ENCODE results near the gene FIGNL1. TPM values are rescaled to one million over a fixed set of nuclear protein-coding genes. Genes with fewer than 3 reads are reported as not detected.

The FIGNL1 gene
- total RNA-seq, 1 experiment from 2014 or later = 28.0 TPM

DNA sequence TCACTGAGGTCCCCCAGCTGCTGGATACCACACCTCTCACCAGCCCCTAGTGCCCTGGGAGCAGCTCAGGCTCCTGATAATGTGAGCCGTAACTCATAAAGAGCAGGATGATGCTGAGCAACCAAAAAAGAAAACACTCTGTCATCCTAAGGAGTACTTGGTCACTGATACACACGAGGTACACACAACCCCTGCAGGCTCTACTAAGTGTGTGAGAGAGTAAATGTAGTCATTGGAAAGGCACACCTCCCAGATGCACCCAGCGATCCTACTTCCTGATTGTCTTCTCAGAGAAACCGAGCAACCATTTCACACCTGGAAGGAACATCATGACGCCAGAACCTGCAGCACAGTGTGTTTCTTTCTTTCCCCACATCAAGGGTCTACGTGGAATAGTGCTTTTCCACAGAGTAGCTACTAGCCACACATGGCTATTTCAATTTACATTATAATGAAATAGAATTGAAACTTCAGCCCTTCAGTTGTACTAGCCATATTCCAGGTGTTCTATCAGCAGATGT is 34.2 kb downstream of the FIGNL1 start:
- BruUV-seq (replicated peaks) = no TSS peak
- no peak overlapping the region for H3K27ac ChIP-seq (ENCODE audit: low read length)
- in situ Hi-C loops (cut with HindIII; ENCODE audit: low pct_unique_long_range_greater_than_20kb, low sequenced_read_pairs) (no loop called here), intact Hi-C loops (cut with micrococcal nuclease; ENCODE audit: unreplicated experiment) (no loop called here)
- no peaks in the 10 kb centered on the region for H3K36me3 ChIP-seq (ENCODE audit: control insufficient read depth, insufficient read depth, low read length)
- H3K4me1 ChIP-seq (ENCODE audit: control insufficient read depth, insufficient read depth, low read length) = no peaks in the 10 kb centered on the region
- H3K4me3 ChIP-seq (ENCODE audit: low read depth in 2 of 2, low read length in 2 of 2) = no peak overlapping the region
- no peaks in the 10 kb centered on the region for H3K27me3 ChIP-seq (ENCODE audit: control insufficient read depth, insufficient read depth, low read length)
- H3K9me3 ChIP-seq (ENCODE audit: control insufficient read depth, insufficient read depth, low read depth, low read length) = no peaks in the 10 kb centered on the region
- no peak for ATAC-seq
- ChIA-PET CTCF (interaction anchor here (0.5 to 0.6 kb wide), 2 partner anchors 211 kb away, joined by 3 to 4 read pairs; no protein-coding TSS in a partner anchor), POLR2A (no interaction called here)
- no peak for DNase-seq (ENCODE audit: low read depth, low spot score)
- no peak for TF ChIP-seq POLR2AphosphoS5 (IDR thresholded peaks at IDR 0.05; ENCODE audit: low read depth, low read length)
- TF ChIP-seq TCF7L2 (IDR thresholded peaks at IDR 0.05; ENCODE audit: low read depth, low read length) = no peak
- no peak for TF ChIP-seq SIN3A (IDR thresholded peaks at IDR 0.05; ENCODE audit: borderline replicate concordance, insufficient read depth, low read depth, low read length)
- TF ChIP-seq, protein P1, sequence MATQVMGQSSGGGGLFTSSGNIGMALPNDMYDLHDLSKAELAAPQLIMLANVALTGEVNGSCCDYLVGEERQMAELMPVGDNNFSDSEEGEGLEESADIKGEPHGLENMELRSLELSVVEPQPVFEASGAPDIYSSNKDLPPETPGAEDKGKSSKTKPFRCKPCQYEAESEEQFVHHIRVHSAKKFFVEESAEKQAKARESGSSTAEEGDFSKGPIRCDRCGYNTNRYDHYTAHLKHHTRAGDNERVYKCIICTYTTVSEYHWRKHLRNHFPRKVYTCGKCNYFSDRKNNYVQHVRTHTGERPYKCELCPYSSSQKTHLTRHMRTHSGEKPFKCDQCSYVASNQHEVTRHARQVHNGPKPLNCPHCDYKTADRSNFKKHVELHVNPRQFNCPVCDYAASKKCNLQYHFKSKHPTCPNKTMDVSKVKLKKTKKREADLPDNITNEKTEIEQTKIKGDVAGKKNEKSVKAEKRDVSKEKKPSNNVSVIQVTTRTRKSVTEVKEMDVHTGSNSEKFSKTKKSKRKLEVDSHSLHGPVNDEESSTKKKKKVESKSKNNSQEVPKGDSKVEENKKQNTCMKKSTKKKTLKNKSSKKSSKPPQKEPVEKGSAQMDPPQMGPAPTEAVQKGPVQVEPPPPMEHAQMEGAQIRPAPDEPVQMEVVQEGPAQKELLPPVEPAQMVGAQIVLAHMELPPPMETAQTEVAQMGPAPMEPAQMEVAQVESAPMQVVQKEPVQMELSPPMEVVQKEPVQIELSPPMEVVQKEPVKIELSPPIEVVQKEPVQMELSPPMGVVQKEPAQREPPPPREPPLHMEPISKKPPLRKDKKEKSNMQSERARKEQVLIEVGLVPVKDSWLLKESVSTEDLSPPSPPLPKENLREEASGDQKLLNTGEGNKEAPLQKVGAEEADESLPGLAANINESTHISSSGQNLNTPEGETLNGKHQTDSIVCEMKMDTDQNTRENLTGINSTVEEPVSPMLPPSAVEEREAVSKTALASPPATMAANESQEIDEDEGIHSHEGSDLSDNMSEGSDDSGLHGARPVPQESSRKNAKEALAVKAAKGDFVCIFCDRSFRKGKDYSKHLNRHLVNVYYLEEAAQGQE (IDR thresholded peaks at IDR 0.05; ENCODE audit: insufficient read depth in 1 of 2, low read depth in 2 of 2, low read length in 1 of 2) = no peak
- TF ChIP-seq, protein P2, sequence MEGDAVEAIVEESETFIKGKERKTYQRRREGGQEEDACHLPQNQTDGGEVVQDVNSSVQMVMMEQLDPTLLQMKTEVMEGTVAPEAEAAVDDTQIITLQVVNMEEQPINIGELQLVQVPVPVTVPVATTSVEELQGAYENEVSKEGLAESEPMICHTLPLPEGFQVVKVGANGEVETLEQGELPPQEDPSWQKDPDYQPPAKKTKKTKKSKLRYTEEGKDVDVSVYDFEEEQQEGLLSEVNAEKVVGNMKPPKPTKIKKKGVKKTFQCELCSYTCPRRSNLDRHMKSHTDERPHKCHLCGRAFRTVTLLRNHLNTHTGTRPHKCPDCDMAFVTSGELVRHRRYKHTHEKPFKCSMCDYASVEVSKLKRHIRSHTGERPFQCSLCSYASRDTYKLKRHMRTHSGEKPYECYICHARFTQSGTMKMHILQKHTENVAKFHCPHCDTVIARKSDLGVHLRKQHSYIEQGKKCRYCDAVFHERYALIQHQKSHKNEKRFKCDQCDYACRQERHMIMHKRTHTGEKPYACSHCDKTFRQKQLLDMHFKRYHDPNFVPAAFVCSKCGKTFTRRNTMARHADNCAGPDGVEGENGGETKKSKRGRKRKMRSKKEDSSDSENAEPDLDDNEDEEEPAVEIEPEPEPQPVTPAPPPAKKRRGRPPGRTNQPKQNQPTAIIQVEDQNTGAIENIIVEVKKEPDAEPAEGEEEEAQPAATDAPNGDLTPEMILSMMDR (IDR thresholded peaks at IDR 0.05) = no peak

DNA sequence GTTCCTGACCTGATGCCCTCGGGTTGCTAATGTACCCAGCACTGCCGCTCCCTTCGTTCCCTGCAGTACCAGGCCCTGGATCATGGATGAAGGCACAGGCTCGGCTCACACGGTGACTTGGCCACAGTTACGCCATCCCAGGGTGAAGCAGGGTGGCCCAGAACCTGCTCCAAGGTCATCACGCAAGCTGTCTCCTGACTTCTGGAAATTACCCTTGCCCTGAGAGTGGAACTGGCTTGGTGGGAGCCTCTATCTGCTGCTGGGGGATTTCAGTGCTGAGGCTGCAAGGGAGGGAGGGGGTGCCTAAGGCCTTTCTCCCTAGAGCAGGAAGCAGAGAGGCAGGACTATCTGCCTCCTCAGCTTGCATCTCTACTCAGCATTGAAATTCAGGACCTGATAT is 36.6 kb downstream of the FIGNL1 start:
- no peaks in the 10 kb centered on the region for H3K36me3 ChIP-seq (ENCODE audit: control insufficient read depth, insufficient read depth, low read length)
- no TSS peak for BruUV-seq (replicated peaks)
- no peaks in the 10 kb centered on the region for H3K27me3 ChIP-seq (ENCODE audit: control insufficient read depth, insufficient read depth, low read length)
- H3K4me3 ChIP-seq (ENCODE audit: low read depth in 2 of 2, low read length in 2 of 2) = no peak overlapping the region
- ChIA-PET POLR2A (no interaction called here), CTCF (no interaction called here)
- H3K4me1 ChIP-seq (ENCODE audit: control insufficient read depth, insufficient read depth, low read length) = no peaks in the 10 kb centered on the region
- in situ Hi-C loops (cut with HindIII; ENCODE audit: low pct_unique_long_range_greater_than_20kb, low sequenced_read_pairs) = no loop called here
- ATAC-seq (no peak), DNase-seq (ENCODE audit: low read depth, low spot score) (no peak)
- intact Hi-C loops (cut with micrococcal nuclease; ENCODE audit: unreplicated experiment) = no loop called here
- H3K9me3 ChIP-seq (ENCODE audit: control insufficient read depth, insufficient read depth, low read depth, low read length) = no peaks in the 10 kb centered on the region
- no peak for TF ChIP-seq TCF7L2 (IDR thresholded peaks at IDR 0.05; ENCODE audit: low read depth, low read length)
- TF ChIP-seq, protein P1 (IDR thresholded peaks at IDR 0.05; ENCODE audit: insufficient read depth in 1 of 2, low read depth in 2 of 2, low read length in 1 of 2) = no peak
- TF ChIP-seq SIN3A (IDR thresholded peaks at IDR 0.05; ENCODE audit: borderline replicate concordance, insufficient read depth, low read depth, low read length) = no peak
- TF ChIP-seq, protein P2 (IDR thresholded peaks at IDR 0.05) = no peak
- no peak overlapping the region for H3K27ac ChIP-seq (ENCODE audit: low read length)

All from Panc1 (cell line).